HG03095 (cell line): ENCODE results near the gene ERCC8.
"Not testable (repeated sequence)": the region's sequence is repeated elsewhere in the genome, so short reads cannot be mapped to it uniquely, and the experiment has no call there.

Experiments used
- ATAC-seq: cut with Tn5 transposase; IDR thresholded peaks from one replicate; pipeline ENCODE4 v1.9.1; 2021; ENCODE audit warnings: moderate library complexity; ENCODE audit not compliant: unreplicated experiment

Gene ERCC8, protein sequence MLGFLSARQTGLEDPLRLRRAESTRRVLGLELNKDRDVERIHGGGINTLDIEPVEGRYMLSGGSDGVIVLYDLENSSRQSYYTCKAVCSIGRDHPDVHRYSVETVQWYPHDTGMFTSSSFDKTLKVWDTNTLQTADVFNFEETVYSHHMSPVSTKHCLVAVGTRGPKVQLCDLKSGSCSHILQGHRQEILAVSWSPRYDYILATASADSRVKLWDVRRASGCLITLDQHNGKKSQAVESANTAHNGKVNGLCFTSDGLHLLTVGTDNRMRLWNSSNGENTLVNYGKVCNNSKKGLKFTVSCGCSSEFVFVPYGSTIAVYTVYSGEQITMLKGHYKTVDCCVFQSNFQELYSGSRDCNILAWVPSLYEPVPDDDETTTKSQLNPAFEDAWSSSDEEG

DNA sequence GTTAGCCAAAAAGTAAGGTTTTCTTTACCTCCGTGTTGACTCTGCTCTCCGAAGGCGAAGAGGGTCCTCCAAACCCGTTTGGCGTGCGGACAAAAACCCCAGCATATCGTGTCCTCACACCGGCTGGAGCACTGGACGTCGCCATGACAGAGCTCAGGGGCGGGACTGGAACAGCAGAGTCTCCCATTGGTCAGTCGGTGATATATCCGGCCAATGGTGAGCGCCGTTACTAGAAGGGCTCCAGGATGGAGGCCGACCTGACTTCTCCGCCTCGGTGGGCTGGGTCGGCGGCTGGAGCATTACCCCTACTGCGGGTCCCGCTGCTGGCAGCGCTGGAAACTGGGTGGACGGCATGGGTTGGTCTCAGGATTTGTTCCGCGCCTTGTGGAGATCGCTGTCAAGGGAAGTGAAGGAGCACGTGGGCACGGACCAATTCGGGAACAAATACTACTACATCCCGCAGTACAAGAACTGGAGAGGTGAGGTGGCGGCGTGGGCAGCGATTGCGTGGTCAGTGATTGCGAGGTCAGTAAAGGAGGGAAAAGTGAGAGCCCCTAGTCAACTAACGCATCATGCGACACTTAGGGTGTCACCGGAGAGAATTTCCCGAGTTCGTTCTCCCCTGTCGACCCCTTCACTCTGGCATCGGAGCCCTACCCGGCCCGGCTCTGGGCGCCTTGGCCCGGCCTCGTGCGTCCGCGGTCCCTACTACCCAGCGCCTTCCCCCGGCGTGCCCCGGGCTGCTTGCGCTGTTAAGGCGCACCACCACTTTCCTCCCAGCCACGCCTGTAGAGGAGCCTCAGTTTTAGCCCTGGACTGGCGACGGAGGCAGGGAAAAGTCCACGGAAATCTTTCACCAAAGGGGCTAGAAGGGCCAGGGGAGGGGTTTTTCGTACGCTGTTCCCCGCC is at the start of gene ERCC8, which contains the start of gene NDUFAF2:
ERCC8 (minus strand) TSS at position 167 of the 909 bp plus-strand sequence; CDS start at position 105, 62 bp downstream.
NDUFAF2 (plus strand) TSS at position 302 of the 909 bp plus-strand sequence; CDS start at position 353, 51 bp downstream.
- ATAC-seq: peak; percentile 99

DNA sequence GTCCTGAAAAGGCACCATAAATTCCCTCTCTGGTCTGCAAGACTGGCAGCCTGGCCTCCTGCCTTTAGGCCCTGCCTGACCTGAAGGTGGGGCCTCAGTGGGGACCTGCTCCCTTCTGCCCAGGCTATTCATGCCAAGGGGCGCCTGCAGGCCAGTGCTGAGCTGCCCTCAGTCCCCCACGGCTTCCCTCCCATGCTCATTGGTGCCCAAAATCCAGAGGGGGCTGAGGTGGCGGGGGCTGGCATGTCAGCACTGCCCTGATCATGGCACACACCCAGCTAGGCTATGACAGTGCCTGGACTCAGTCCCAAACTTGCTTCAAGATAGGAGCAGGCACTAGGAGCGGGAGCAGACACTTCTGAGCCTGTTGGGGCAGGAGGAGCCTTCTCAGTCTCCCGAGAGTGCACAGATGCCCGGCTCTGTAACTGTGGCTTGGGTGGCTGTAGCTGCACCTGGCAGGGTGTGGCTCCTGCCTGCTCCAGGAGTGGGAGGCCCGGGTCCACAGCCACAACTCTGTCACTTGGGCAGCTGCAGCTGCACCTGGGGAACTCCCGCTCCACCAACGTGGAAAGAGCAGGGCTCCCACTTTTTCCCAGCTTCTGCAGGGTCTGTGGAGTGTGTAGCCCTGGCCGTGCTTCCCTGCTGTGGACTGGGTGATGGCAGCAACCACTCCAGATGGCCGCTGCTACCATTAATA is 49.2 kb upstream of the ERCC8 start:
- ATAC-seq: no peak

DNA sequence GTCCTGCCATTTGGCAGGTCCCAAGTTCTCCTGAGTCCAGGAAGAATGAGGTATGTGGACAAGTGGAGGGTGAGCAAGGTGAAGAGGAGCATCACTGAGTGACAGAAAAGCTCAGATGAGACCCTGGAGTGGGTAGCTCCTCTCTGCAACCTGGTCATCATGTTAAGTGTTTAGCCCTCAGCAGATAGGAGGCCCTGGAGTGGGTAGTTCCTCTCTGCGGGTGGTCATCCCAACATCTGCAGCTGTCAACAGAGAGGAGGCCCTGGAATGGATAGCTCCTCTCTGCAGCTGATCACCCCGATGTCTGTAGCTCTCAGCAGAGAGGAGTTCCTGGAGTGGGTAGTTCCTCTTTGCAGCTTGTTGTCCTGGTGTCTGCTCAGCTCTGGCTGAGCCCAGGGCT is 48.6 kb upstream of the ERCC8 start:
- no peak for ATAC-seq

DNA sequence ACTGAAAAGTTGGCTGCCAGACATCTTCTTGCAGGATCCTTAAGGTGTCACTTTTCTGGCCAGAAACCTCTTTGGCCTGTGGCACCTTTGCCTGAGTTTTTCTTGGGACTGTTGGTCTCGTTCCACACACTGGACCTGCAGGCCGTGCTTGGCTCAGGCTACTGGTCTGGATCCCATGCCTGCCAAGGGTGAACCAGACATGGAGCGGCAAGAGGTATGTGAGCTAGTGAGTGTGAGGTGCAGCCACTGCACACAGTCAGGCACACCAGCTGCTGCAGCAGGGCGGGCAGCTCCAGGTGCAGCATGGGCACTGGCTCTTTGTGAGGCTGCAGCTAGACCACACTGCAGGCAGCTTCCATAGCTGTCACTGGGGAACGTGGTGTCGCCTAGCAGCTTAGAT is 48.0 kb upstream of the ERCC8 start:
- no peak for ATAC-seq

DNA sequence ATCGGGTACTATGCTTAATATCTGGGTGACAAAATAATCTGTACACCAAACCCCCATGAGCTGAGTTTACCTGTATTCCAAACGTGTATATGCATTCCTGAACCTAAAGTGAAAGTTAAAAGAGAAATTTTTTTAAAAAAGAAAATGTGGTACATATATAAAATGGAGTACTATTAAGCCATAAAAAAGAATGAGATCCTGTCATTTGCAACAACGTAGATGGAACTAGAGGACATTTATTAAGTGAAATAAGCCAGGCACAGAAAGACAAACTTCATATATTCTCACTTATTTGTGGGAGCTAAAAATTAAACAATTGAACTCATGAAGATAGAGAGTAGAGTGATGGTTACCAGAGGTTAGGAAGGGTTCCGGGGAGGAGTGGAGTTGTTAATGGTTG is 44.9 kb upstream of the ERCC8 start:
- ATAC-seq: no peak

DNA sequence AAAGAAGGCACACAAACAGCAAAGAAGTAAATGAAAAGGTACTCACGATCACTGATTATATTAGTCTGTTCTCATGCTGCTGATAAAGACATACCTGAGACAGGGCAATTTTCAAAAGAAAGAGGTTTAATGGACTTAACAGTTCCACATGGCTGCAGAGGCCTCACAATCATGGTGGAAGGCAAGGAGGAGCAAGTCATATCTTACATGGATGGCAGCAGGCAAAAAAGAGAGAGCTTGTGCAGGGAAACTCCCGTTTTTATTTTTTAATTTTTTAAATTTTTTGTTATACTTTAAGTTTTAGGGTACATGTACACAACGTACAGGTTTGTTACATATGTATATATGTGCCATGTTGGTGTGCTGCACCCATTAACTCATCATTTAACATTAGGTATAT is 37.3 kb upstream of the ERCC8 start:
- not testable (repeated sequence) for ATAC-seq

DNA sequence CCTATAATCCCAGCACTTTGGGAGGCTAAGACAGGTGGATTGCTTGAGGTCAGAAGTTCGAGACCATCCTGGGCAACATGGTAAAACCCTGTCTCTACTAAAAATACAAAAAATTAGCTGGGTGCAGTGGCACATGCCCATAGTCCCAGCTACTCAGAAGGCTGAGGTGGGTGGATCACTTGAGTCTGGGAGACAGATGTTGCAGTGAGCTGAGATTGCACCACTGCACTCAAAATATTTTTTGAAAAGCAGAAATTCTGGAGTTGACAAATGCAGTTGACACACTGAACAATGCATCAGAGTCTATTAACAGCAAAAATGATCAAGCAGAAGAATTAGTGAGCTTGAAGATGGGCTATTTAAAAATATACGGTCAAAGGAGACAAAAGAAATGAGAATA is 35.6 kb upstream of the ERCC8 start:
- ATAC-seq: no peak

DNA sequence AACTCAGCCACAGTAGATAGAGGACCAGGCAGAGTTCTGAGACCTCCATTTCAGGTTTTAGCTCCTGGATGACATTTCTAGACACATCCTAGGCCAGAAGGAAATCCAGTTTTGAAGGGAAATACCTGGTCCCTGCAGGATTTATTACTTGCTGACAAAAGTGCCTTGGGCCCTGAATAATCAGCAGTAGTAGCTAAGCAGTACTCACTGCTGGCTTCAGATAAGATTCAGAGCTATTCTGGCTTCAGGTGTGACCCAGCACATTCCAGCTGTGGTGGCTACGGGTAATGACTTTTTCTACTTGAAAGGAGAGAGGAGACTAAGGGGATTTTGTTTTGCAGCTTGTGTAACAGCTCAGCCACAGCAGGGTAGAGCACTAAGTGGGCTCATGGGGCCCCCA is 34.1 kb upstream of the ERCC8 start:
- ATAC-seq: no peak

DNA sequence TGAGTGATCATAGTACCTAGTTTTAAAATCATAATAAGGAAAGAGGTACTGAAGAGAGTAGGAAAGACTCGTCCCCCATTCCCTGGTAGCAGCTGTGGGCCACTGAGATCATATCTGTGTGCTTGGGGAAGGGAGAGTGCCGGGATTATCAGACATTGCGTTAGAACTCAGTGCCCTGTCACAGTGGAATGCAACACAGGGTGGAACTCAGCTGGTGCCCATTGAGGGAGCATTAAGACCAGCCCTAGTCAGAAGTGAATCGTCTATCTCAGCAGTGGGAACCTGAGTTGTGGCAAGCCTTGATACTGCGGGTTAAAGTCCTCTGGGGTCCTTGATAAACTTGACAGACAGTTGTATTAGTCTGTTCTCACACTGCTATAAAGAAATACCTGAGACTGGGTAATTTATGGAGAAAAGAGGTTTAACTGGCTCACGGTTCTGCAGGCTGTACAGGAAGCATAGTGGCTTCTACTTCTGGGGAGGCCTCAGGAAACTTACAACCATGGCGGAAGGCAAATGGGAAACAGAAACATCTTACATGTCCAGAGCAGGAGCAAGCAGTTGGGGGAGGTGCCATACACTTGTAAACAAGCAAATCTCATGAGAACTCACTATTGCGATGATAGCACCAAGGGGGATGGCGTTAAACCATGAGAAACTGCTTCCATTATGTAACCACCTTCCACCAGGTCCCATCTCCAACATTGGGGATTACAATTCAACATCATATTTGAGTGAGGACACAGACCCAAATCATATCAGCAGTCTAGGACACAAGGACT is 33.3 kb upstream of the ERCC8 start:
- no peak for ATAC-seq

DNA sequence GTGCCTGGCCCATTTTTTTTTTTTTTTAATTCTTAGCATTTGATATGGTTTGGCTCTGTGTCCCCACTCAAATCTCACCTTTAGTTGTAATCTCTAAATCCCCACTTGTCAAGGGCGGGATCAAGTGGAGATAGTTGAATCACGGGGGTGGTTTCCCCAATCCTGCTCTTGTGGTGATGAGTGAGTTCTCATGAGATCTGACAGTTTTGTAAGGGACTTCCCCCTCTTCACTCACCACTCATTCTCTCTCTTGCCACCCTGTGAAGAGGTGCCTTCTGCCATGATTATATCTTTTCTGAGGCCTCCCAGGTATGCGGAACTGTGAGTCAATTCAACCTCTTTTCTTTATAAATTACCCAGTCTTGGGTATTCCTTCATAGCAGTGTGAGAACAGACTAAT is 27.4 kb upstream of the ERCC8 start:
- ATAC-seq: no peak

DNA sequence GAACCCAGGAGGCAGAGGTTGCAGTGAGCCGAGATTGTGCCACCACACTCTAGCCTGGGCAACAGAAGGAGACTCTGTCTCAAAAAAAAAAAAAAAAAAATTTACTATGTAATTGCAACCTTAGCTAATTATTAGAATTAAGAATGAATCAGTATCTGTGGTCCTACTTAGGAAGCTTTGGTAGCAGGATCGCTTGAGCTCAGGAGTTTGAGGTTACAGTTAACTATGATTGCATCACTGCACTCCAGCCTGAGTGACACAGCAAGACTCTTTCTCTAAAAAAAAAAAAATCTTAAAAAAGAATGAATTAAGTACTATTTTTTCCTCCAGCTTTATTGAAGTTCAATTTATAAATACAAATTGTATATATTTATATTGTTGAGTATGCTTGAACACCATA is 16.8 kb upstream of the ERCC8 start:
- ATAC-seq: no peak

DNA sequence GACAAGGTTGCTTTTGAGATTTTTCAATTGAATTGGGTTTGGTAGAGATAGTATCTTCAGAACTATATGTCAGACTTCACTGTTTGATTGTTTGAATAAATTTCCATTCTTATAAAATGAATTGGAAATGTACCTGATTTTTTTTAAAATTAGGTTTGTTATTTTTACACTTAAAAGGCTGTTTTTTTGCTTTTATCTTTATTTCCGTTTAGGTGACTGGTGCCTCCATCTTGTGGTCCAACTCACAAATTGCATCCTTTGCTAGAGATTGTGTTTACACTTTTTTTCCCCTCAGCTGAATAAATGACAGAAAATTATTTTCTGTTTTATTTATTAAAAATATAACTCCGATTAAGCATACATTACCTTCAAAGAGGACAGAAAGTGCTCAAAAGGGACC is 15.7 kb upstream of the ERCC8 start:
- no peak for ATAC-seq

DNA sequence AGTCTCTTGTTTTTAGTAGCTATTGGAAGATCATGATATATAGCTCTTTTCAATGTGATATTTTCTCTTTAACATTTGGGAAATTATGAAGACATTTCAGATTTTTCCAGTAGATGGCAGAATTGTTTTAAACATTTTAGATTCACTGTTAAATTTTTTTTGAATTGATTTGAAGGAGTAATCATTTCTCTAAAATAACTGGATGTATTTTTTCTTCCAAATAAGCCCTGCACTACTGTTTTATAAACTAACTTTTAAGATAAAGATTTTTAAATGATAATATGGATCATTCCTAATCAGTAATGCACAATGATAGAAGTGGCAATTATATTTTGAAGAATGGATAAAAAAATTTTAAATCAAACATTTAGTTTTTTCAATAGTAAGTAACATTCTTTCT is 14.3 kb upstream of the ERCC8 start:
- no peak for ATAC-seq

DNA sequence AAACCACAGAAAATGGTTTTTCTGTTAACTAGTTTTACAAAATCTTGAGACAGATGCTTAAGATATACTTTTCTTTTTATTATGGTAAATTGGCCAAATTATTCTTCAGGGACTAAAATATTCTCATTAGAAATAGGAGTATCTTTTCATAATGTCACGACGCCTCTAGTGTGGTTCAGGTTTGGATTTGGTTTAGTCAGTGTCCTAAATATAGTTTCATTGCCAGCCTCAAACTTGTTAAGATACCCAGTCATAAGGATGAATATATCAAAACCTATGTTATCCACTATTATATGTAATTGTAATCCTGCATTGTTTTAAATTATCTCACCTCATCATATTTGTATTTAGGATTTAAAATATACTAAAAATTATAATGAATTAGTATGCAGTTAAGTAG is 13.8 kb upstream of the ERCC8 start:
- no peak for ATAC-seq

DNA sequence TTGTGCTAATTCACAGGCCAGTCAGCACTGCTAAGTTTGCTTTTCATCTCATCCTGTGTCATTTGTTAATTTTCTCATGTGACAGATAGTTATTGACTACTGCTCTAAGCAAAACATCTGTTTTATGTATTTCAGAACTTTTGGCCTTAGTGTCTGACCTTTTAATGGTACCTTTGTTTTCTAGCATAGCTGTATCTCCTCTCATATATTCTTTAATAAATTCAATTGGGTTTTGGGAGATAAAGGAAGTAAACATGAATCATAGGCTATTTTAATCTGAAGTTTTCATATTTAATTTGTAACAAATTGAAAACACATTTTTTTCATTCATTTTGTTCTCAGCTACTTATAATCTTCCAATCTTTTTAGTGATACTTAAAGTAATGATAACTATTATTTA is 13.2 kb upstream of the ERCC8 start:
- no peak for ATAC-seq

DNA sequence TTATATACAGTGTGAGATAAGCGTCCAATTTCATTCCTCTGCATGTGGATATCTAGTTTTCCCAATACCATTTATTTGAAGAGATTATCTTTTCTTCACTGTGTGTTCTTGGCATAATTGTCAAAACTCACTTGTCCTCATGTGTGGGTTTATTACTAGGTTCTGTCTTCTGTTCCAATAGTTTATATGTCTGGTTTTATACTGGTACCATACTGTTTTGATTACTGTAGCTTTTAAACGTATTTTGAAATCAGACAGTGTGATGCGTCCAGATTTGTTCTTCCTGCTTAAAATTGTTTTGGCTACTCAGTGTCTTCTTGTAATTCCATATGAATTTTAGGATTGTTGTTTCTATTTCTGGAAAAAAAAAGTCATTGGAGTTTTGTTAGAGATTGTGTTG is 10.4 kb upstream of the ERCC8 start:
- no peak for ATAC-seq

DNA sequence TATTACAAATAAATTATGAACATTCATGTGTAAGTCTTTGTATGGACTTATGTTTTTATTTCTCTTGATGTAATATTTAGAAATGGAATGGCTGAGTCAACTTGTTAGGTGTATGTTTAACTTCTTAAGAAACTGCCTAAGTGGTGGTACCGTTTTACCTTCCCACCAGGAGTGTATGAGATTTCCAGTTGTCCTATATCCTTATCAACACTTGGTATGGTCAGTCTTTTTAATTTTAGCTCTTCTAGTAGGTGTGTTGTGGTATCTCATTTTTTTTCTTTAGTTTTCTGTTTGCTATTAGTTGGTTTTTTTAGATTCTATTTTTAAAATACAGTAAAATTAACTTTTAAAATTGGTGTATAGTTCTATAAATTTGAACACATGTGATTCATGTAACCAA is 3.9 kb upstream of the ERCC8 start:
- no peak for ATAC-seq

DNA sequence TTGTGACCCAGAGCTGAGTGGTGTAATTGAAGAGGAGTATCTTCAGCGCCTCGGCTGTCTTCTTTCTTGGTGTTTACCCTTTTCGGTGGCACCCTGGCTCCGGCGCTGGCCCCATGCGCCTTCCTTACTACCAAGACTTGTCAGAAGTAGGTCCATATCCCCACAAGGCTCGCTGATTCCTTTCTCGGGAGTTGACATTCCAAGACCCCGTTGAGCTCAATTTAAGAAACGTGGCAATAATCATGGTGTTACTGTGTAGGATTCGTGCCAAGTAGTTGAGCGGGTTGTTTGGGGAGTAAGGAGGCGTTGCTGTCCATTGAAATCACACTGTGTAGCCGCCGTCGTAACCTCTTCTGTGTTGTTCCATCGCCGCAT is 930 bp upstream of the ERCC8 start:
- peak; percentile 23 for ATAC-seq

DNA sequence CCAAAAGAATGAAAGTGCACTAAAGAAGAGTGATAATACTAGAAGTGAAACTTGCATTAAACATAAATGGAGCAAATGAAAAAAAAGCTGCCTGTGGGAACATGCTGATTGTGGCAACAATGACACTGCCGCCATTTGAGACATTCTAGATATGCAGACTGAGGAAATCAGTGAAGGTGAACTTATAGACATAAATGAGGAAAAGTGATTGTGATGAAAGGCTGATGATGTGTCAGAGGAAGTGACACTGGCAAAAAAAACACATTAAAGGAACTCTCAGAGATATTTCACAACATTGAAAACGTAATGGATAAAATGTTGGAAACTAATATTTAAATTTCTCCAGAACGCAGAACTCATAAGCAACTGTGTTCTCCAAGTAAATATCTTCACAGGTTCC is 1.2 kb downstream of the ERCC8 start:
- ATAC-seq: no peak

DNA sequence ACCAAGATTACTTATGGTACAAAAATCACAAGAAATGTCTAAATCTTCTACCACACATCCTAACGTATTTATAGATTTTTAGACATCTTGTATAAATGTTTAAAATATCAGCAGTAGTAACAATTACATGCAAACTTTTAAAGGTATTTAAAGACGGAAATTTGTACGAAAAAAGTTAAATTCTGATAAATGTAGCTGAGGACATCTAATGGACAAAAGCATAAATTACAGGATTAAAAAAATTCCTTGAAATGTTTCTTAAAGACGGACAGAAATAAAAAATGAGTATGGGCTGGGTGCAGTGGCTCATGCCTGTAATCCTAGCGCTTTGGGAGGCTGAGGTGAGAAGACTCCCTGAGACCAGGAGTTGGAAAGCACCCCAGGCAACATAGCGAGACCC is 15.8 kb downstream of the ERCC8 start:
- ATAC-seq: no peak

DNA sequence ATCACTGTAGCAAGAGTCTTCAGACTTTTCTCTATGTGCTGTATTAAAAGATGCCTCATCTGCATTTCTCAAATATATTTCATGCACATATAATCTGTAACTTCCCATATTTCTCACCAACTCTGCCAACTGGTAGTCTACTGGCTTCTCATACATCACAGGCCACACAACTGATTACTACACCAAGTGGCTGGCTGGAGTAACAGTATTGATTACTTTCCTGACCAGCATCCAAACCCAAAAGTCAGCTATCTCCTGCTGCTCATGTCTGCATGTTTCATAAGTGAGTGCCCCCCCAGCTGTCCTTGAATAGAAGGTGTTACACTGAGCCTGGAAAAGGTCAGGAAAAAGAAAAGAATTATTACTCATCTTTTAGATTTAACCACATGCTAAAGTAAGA is 17.4 kb downstream of the ERCC8 start:
- no peak for ATAC-seq
